GM18517 (cell line): ENCODE data around the gene PIGQ.

ENCODE experiments used
- ATAC-seq: cut with Tn5 transposase; IDR thresholded peaks from one replicate; pipeline ENCODE4 v1.9.1; 2021; ENCODE audit warnings: mild to moderate bottlenecking, moderate library complexity; ENCODE audit not compliant: unreplicated experiment

The PIGQ gene

DNA sequence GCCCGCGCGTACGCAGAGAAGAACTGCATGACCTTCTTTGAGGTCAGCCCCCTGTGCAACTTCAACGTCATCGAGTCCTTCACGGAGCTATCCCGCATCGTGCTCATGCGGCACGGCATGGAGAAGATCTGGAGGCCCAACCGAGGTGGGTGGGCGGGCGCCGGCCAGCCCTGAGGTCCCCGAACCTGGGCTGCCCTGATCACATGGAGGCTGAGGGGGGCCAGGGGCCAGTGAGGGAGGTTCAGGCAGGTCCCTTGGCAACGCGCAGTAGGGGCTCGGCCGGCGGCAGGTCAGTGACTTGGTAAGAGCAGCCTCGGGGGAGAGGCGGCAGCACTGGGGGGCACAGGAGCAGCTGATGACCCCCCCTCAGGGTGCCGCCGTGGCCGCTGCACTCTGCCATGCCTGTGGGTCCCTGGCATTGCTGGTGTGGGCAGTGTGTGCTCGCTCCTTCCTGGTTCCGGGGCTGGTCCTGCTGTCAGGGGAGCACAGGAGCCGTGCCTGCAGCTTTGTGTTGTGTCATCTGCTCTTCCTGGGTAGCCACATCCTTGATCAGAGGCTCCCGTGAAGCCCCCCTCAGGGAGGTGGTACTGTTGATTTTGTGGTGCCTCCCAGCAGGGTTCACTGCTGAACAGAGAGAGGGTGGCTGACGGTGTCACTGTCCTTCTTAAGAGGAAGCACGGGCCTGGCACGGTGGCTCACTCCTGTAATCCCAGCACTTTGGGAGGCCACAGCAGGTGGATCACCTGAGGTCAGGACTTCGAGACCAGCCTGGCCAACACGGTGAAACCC is 56.4 kb downstream of the PIGQ start:
- ATAC-seq, result no peak

DNA sequence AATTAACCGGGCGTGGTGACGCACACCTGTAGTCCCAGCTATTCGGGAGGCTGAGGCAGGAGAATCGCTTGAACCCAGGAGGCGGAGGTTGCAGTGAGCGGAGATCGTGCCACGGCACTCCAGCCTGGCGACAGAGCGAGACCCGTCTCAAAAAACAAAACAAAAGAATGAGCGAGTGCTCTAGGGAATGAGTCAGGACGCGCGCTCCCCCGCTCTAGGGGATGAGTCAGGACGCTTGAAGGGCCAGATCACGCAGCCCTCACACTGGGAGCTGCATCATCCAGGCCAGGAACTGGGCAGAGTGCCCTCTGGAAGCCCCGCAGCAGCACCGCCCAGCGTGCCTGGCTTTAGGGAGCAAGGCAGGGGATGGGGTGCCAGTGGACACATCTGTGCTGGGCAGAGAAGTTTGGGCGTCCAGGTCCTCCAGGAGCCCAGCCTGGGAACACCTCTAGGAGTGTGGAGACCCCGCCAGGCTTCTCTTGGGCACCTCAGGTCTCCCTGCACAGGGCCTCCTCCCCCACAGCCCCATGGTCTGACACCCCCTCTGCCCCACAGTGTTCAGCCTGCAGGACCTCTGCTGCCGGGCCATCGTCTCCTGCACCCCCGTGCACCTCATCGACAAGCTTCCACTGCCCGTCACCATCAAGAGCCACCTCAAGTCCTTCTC is 57.2 kb downstream of the PIGQ start:
- no peak for ATAC-seq

DNA sequence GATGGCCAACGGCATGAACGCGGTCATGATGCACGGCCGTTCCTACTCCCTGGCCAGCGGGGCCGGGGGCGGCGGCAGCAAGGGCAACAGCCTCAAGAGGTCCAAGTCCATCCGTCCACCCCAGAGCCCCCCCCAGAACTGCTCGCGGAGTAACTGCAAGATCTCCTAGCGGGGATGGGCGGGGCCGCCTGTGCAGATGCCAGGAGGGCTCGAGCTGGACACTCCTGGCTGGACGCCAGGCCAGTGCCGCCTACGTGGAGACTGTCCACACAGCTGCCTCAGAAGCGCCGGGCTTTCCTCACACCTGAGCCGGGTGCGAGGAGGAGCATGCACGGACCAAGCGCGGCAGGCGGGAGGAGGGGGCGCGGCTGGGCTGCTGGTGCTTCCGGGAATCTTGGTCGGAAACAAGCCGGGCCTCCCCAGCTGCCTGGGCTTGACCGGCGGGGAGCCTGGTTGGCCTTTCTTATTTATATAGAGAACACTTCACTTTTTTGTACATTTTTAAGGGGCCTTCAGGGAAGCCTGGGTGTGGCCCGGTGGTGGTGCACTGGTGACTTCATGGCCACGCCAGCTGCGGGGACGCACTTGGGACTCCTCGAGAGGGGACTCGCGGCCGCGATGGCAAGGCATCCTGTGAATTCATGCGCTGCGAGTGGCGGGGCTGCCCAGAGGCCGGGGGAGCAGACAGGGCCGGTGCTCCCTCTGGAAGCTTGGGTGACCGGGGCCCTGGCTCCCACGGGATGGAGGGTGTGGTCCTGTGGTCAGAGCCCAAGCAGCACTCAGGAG is 57.9 kb downstream of the PIGQ start:
- ATAC-seq, result no peak

DNA sequence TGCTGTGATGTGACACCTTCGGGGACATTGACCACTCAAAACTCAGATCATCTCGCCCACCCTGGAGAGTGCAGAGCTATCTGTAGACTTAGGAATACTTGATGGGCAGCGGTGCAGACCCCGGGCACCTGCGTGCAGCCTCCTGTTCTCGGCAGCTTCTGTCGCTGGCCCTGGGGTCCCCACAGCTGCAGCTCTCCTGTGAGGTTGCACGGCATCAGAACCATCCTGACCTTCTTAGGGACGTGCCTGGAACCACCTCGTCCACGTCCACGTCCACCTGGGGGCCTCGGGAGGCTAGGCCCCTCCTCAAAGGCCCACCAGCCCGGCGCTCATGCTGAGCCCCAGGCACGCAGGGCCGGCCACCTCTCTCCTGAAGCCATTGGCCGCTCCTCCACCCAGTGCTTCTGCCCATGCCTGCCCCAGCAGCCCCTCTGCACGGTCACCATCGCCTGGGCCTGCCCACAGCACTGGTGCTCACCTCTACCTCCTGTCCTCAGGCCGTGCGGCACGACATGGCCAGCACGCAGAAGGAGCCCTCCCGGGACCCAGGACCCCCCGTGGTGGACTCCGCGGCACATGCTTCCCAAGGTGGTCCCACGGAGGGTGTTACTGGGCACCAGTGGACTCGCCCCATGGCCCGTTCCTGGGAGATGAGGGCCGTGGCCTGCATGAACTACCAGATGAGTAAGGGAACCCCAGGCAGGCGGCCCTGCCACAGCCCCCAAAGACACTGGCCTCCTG is 58.7 kb downstream of the PIGQ start:
- no peak for ATAC-seq

GRCh38 chr16:629185-629832 is 59.5 kb downstream of the PIGQ start:
- no peak for ATAC-seq

DNA sequence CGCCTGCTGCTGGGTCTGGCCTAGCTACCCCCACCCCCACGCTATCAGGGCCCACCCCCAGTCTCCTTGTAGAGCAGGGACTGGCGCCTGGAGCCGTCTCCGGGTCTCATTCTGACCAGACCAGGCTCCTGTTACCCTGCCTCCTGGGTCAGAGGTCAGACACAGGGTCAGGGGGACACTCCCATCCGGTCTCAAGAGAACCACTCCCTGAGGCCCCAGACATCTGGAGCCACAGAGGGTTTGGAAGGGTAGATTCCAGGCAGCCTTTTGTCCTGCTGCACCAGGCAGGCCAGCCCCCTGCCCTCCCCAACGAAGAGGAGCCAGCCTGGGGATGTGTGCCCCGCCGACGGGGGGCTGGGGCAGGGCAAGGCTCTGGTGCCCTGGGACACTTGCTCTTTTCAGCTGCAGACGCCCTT is 60.1 kb downstream of the PIGQ start:
- ATAC-seq, result no peak

DNA sequence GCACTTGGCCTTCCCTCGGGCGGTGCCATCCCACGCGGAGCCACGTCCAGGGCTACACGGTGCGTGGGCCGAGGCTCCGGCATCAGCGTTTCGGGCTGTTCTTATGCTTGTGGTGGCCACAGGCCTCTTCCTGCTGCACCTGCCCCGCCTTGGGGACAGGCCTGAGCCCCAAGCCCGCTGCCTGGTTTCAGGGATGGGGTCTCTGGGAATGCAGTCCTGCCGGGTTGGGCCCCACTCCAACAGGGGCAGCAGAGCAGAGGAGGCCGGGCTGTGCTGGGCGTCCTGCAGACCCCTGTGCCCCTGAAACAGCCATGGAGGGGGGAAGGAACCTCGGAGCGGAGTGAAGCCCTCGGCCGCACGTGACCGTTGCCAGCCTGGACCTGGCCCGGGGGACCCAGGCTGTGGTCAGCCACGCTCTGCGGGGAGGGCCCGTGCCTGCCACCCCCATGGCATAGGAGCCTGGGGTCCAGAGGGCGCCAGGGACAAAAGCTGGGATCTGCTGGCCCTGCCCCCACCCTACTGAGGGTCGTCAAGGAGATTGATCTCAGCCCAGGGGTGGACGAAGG is 60.6 kb downstream of the PIGQ start:
- ATAC-seq, result no peak

DNA sequence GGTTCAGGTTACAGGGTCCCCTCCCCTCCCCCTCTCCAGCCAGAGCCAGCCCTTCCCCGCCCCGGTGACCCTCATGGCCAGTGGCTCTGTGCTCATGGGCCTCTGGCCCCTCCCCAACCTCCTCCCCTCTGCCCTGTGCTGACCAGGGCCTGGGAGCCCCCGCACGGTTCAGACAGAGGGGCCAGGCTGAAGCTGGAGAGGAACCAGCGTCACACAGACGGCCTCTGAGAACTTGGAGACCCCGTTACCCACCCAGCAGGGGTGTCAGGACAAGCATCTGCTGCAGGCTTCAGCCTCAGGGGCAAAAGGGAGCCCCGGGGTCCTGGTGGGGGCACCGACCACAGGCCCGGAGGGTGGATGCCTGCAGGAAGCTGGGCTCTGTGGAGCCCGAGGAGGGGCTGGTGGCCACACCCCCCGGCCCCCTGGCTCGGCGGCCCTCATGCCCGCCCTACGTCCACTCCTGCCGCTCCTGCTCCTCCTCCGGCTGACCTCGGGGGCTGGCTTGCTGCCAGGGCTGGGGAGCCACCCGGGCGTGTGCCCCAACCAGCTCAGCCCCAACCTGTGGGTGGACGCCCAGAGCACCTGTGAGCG is 61.1 kb downstream of the PIGQ start, which contains the start of gene WFIKKN1:
Gene WFIKKN1 (plus strand): TSS at position 171 of the 591 bp plus-strand sequence. CDS start 269 bp downstream, at position 440.
- ATAC-seq, result no peak

GRCh38 chr16:631808-632358 is 62.1 kb downstream of the PIGQ start:
- ATAC-seq, result no peak

DNA sequence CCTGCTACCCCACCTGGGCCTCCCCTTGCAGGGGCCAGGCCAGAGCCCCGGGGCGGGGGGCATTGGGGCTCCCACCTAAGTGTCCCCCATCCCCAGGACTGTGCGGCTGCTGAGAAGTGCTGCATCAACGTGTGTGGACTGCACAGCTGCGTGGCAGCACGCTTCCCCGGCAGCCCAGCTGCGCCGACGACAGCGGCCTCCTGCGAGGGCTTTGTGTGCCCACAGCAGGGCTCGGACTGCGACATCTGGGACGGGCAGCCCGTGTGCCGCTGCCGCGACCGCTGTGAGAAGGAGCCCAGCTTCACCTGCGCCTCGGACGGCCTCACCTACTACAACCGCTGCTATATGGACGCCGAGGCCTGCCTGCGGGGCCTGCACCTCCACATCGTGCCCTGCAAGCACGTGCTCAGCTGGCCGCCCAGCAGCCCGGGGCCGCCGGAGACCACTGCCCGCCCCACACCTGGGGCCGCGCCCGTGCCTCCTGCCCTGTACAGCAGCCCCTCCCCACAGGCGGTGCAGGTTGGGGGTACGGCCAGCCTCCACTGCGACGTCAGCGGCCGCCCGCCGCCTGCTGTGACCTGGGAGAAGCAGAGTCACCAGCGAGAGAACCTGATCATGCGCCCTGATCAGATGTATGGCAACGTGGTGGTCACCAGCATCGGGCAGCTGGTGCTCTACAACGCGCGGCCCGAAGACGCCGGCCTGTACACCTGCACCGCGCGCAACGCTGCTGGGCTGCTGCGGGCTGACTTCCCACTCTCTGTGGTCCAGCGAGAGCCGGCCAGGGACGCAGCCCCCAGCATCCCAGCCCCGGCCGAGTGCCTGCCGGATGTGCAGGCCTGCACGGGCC is 62.9 kb downstream of the PIGQ start:
- ATAC-seq, result no peak

DNA sequence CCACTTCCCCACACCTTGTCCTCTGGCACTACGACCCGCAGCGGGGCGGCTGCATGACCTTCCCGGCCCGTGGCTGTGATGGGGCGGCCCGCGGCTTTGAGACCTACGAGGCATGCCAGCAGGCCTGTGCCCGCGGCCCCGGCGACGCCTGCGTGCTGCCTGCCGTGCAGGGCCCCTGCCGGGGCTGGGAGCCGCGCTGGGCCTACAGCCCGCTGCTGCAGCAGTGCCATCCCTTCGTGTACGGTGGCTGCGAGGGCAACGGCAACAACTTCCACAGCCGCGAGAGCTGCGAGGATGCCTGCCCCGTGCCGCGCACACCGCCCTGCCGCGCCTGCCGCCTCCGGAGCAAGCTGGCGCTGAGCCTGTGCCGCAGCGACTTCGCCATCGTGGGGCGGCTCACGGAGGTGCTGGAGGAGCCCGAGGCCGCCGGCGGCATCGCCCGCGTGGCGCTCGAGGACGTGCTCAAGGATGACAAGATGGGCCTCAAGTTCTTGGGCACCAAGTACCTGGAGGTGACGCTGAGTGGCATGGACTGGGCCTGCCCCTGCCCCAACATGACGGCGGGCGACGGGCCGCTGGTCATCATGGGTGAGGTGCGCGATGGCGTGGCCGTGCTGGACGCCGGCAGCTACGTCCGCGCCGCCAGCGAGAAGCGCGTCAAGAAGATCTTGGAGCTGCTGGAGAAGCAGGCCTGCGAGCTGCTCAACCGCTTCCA is 63.7 kb downstream of the PIGQ start:
- no peak for ATAC-seq
